Measurements from ENCODE around the gene MYO5B. TPM values are rescaled to one million over a fixed set of nuclear protein-coding genes. Genes with fewer than 3 reads are reported as not detected.

The MYO5B gene
- polyA plus RNA-seq, 1 donor from 2014 or later = 0.42 TPM

DNA sequence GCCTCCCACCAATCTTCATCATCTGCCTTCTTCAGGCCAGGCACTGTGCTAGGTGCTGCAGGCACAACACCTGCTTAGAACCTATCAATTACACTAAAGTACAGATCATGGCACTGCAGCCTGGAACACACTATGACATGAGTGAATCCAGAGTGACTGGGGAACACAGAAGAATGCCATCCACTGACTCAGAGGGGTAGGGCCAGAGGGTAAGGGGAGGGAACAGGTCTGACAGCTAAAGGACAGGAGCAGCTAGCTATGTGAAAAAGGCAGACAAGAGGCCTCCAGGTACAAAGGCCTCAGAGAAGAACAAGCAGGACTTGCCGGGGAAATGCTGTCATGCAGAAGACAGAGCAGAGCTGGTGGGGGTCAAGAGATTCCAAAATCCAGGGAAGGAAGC is 328.3 kb downstream of the MYO5B start:
- H3F3A ChIP-seq (ENCODE audit: insufficient read depth, low read length, poor library complexity, severe bottlenecking) = no peaks in the 10 kb centered on the region
- no peaks in the 10 kb centered on the region for H3K27me3 ChIP-seq (ENCODE audit: insufficient read depth, low read depth, low read length)
- no peaks in the 10 kb centered on the region for H3K79me2 ChIP-seq (replicated peaks; ENCODE audit: insufficient read depth, low read length)
- no peaks in the 10 kb centered on the region for H3K36me3 ChIP-seq (ENCODE audit: insufficient read depth, low read length)
- no peak overlapping the region for H3K4me3 ChIP-seq (ENCODE audit: low read length)
- H4K20me1 ChIP-seq (ENCODE audit: insufficient read depth) = no peaks in the 10 kb centered on the region
- no peak overlapping the region for H3K27ac ChIP-seq (ENCODE audit: low read length)
- no peak overlapping the region for H2AFZ ChIP-seq (ENCODE audit: low read depth, low read length)
- H3K4me2 ChIP-seq (ENCODE audit: low read length) = no peak overlapping the region
- TF ChIP-seq EP300 (conservative IDR thresholded peaks at IDR 0.05; ENCODE audit: poor library complexity, severe bottlenecking) (no peak), MXI1 (conservative IDR thresholded peaks at IDR 0.05; ENCODE audit: poor library complexity, severe bottlenecking) (no peak), TAF1 (IDR thresholded peaks at IDR 0.05; ENCODE audit: low read depth) (no peak), SMC3 (conservative IDR thresholded peaks at IDR 0.05; ENCODE audit: poor library complexity) (no peak), EZH2 (IDR thresholded peaks at IDR 0.05; ENCODE audit: borderline replicate concordance, insufficient read depth, low read length, poor library complexity, severe bottlenecking) (no peak), RAD21 (conservative IDR thresholded peaks at IDR 0.05) (no peak), POLR2AphosphoS5 (IDR thresholded peaks at IDR 0.05) (no peak)
- TF ChIP-seq, protein P1, sequence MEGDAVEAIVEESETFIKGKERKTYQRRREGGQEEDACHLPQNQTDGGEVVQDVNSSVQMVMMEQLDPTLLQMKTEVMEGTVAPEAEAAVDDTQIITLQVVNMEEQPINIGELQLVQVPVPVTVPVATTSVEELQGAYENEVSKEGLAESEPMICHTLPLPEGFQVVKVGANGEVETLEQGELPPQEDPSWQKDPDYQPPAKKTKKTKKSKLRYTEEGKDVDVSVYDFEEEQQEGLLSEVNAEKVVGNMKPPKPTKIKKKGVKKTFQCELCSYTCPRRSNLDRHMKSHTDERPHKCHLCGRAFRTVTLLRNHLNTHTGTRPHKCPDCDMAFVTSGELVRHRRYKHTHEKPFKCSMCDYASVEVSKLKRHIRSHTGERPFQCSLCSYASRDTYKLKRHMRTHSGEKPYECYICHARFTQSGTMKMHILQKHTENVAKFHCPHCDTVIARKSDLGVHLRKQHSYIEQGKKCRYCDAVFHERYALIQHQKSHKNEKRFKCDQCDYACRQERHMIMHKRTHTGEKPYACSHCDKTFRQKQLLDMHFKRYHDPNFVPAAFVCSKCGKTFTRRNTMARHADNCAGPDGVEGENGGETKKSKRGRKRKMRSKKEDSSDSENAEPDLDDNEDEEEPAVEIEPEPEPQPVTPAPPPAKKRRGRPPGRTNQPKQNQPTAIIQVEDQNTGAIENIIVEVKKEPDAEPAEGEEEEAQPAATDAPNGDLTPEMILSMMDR (IDR thresholded peaks at IDR 0.05; ENCODE audit: poor library complexity, severe bottlenecking) = no peak
- TF ChIP-seq, protein P2, sequence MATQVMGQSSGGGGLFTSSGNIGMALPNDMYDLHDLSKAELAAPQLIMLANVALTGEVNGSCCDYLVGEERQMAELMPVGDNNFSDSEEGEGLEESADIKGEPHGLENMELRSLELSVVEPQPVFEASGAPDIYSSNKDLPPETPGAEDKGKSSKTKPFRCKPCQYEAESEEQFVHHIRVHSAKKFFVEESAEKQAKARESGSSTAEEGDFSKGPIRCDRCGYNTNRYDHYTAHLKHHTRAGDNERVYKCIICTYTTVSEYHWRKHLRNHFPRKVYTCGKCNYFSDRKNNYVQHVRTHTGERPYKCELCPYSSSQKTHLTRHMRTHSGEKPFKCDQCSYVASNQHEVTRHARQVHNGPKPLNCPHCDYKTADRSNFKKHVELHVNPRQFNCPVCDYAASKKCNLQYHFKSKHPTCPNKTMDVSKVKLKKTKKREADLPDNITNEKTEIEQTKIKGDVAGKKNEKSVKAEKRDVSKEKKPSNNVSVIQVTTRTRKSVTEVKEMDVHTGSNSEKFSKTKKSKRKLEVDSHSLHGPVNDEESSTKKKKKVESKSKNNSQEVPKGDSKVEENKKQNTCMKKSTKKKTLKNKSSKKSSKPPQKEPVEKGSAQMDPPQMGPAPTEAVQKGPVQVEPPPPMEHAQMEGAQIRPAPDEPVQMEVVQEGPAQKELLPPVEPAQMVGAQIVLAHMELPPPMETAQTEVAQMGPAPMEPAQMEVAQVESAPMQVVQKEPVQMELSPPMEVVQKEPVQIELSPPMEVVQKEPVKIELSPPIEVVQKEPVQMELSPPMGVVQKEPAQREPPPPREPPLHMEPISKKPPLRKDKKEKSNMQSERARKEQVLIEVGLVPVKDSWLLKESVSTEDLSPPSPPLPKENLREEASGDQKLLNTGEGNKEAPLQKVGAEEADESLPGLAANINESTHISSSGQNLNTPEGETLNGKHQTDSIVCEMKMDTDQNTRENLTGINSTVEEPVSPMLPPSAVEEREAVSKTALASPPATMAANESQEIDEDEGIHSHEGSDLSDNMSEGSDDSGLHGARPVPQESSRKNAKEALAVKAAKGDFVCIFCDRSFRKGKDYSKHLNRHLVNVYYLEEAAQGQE (IDR thresholded peaks at IDR 0.05; ENCODE audit: borderline replicate concordance) = no peak
- no peaks in the 10 kb centered on the region for H3K9me3 ChIP-seq (ENCODE audit: low read length)
- no peak overlapping the region for H3K9ac ChIP-seq (ENCODE audit: low read length)
- H3K9me2 ChIP-seq (ENCODE audit: insufficient read depth, low read length) = no peaks in the 10 kb centered on the region

DNA sequence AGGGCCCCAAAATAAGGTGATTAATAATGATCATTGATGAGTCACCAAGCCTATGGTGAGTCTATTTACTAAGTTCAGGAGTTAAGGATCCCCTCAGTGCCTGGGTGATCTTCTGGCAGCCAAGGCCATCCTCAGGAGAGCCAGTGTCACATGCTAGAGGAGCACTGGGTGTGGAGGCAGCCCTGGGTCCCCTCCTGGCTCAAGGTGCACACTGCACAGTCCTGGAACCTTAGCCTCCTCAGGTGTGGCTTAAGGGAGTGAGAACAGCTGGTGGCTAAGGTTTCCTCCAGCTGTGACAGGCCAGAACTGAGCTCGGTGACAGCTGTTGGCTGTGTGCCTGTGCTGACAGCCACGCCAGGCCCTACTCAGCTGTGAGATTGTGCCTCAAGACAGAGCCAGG is 329.5 kb downstream of the MYO5B start:
- H3K79me2 ChIP-seq (replicated peaks; ENCODE audit: insufficient read depth, low read length) = no peaks in the 10 kb centered on the region
- TF ChIP-seq TAF1 (IDR thresholded peaks at IDR 0.05; ENCODE audit: low read depth) = no peak
- TF ChIP-seq, protein P2 (IDR thresholded peaks at IDR 0.05; ENCODE audit: borderline replicate concordance) = no peak
- TF ChIP-seq POLR2AphosphoS5 (IDR thresholded peaks at IDR 0.05) = no peak
- no peak for TF ChIP-seq EP300 (conservative IDR thresholded peaks at IDR 0.05; ENCODE audit: poor library complexity, severe bottlenecking)
- no peak for TF ChIP-seq SMC3 (conservative IDR thresholded peaks at IDR 0.05; ENCODE audit: poor library complexity)
- no peak for TF ChIP-seq RAD21 (conservative IDR thresholded peaks at IDR 0.05)
- TF ChIP-seq EZH2 (IDR thresholded peaks at IDR 0.05; ENCODE audit: borderline replicate concordance, insufficient read depth, low read length, poor library complexity, severe bottlenecking) = no peak
- TF ChIP-seq MXI1 (conservative IDR thresholded peaks at IDR 0.05; ENCODE audit: poor library complexity, severe bottlenecking) = no peak
- TF ChIP-seq, protein P1 (IDR thresholded peaks at IDR 0.05; ENCODE audit: poor library complexity, severe bottlenecking) = no peak
- no peaks in the 10 kb centered on the region for H4K20me1 ChIP-seq (ENCODE audit: insufficient read depth)
- H3K9me2 ChIP-seq (ENCODE audit: insufficient read depth, low read length) = no peaks in the 10 kb centered on the region
- no peak overlapping the region for H3K9ac ChIP-seq (ENCODE audit: low read length)
- H2AFZ ChIP-seq (ENCODE audit: low read depth, low read length) = no peak overlapping the region
- H3K27ac ChIP-seq (ENCODE audit: low read length) = no peak overlapping the region
- H3K9me3 ChIP-seq (ENCODE audit: low read length) = no peaks in the 10 kb centered on the region
- no peak overlapping the region for H3K4me3 ChIP-seq (ENCODE audit: low read length)
- no peaks in the 10 kb centered on the region for H3F3A ChIP-seq (ENCODE audit: insufficient read depth, low read length, poor library complexity, severe bottlenecking)
- no peaks in the 10 kb centered on the region for H3K36me3 ChIP-seq (ENCODE audit: insufficient read depth, low read length)
- no peak overlapping the region for H3K4me2 ChIP-seq (ENCODE audit: low read length)
- no peaks in the 10 kb centered on the region for H3K27me3 ChIP-seq (ENCODE audit: insufficient read depth, low read depth, low read length)
